Heart left ventricle (tissue), 11 donors: Measurements from ENCODE around the gene TCEAL4. TPM values are rescaled to one million over a fixed set of nuclear protein-coding genes. Genes with fewer than 3 reads are reported as not detected.

ENCODE experiments used
- polyA plus RNA-seq, 2 donors: library from polyadenylated mRNA; stranded (reverse); fragments of 200-250 nt; gene quantifications; one replicate each; pipeline ENCODE4 v1.2.3, GENCODE V29; 2013
- total RNA-seq, 9 donors: library from RNA; depleted of rRNA in 2 of 9; stranded (reverse); fragments of >200 nt in 2 of 9; fragmentation: NEBNext Ultra II Directional in 3 of 9; extraction: Animal tissue kit (Norgen Biotek cat#: 25700) in 3 of 9; gene quantifications; one replicate each; pipeline versions ENCODE4 v1.1.0 to v1.2.4, GENCODE V29; 2016 to 2023
- donor health status: ischemic (EF 13 %, LVEDD 7.1; RV severe dilation, severe dysfunction).
- donor health status: healthy with polysubstance abuse.
- donor health status: DM: no; HTN: yes; CAD: no.
- donor health status: DM: no; HTN: no; CAD: no.
- donor health status: ischemic (EF 25% LVEDD 5.7; RV mildly dilated, moderate dysfunction).
- donor health status: healthy.
- donor health status: DM: yes; HTN: yes; CAD: no.
- donor health status: PGD.
- donor health status: nonischemic (EF 23%, LVEDD 6.1; RV moderate dilation, normal function).

Gene TCEAL4
- total and polyA plus RNA-seq, 11 donors: 50.9 to 176 (median 67.9) TPM

Other genes with a start within 250 kb of the TCEAL4 start
- 10 to 100 TPM; 15.7 to 60.3 (median 27.1) TPM for gene TCEAL9, start 229.0 kb upstream of the TCEAL4 start, total RNA-seq
- gene TCEAL9, start 229.0 kb upstream of the TCEAL4 start, polyA plus RNA-seq: 10 to 100 TPM; 56.5 to 59.7 TPM
- 100 to 1,000 TPM; 109 to 153 (median 122) TPM for gene BEX3, start 209.0 kb upstream of the TCEAL4 start, total RNA-seq
- gene BEX3, start 209.0 kb upstream of the TCEAL4 start, polyA plus RNA-seq: 10 to 100 TPM; 74.4 to 85.3 TPM
- under 1 TPM in 4 of 9 donors, not detected in 5; 0.12 to 0.43 (median 0.17) TPM for gene RAB40A, start 66.0 kb upstream of the TCEAL4 start, total RNA-seq
- gene RAB40A, start 66.0 kb upstream of the TCEAL4 start, polyA plus RNA-seq: under 1 TPM in 1 of 2 donors, not detected in 1; 0.11 TPM
- 10 to 100 TPM; 16.1 to 26.0 (median 20.2) TPM for gene TCEAL3, start 22.4 kb downstream of the TCEAL4 start, total RNA-seq
- 10 to 100 TPM; 30.3 to 37.7 TPM for gene TCEAL3, start 22.4 kb downstream of the TCEAL4 start, polyA plus RNA-seq
- 10 to 100 TPM; 18.8 to 33.2 (median 23.6) TPM for gene TCEAL1, start 43.5 kb downstream of the TCEAL4 start, total RNA-seq
- 10 to 100 TPM; 16.4 to 23.1 TPM for gene TCEAL1, start 43.5 kb downstream of the TCEAL4 start, polyA plus RNA-seq
- gene MORF4L2, start 101.2 kb downstream of the TCEAL4 start, total RNA-seq: 100 to 1,000 TPM; 148 to 238 (median 189) TPM
- gene MORF4L2, start 101.2 kb downstream of the TCEAL4 start, polyA plus RNA-seq: 100 to 1,000 TPM; 102 to 511 TPM
- not detected for gene TMEM31, start 125.4 kb downstream of the TCEAL4 start, total RNA-seq
- under 1 TPM in 1 of 2 donors, not detected in 1; 0.38 TPM for gene TMEM31, start 125.4 kb downstream of the TCEAL4 start, polyA plus RNA-seq
- 10 to 100 TPM in 1 of 9 donors, 1 to 10 TPM in 8; 1.2 to 12.5 (median 4.1) TPM for gene PLP1, start 191.3 kb downstream of the TCEAL4 start, total RNA-seq
- 1 to 10 TPM; 1.5 to 2.9 TPM for gene PLP1, start 191.3 kb downstream of the TCEAL4 start, polyA plus RNA-seq
- gene RAB9B, start 246.7 kb downstream of the TCEAL4 start, total RNA-seq: 10 to 100 TPM in 8 of 9 donors, 1 to 10 TPM in 1; 7.6 to 44.7 (median 28.4) TPM
- 1 to 10 TPM; 6.8 to 8.3 TPM for gene RAB9B, start 246.7 kb downstream of the TCEAL4 start, polyA plus RNA-seq